ENCODE measurements around the gene KCTD6.

KCTD6 gene

GRCh38 chr3:58474967-58475578, 16.8 kb upstream of the KCTD6 start:
- ATAC-seq (ENCODE audit: low read depth) = no peak
- H3K27me3 ChIP-seq (ENCODE audit: insufficient read depth, poor library complexity, severe bottlenecking) = no peaks in the 10 kb centered on the region
- no peaks in the 10 kb centered on the region for H3K9me3 ChIP-seq (ENCODE audit: severe bottlenecking)
- no peak overlapping the region for H3K27ac ChIP-seq (ENCODE audit: poor library complexity, severe bottlenecking)
- H3K36me3 ChIP-seq (ENCODE audit: low read depth) = no peaks in the 10 kb centered on the region
- peaks cover 15% of the 10 kb centered on the region for H3K4me1 ChIP-seq (ENCODE audit: insufficient read depth, poor library complexity, severe bottlenecking)
- no peak for DNase-seq (ENCODE audit: low spot score)
- TF ChIP-seq, protein P1, sequence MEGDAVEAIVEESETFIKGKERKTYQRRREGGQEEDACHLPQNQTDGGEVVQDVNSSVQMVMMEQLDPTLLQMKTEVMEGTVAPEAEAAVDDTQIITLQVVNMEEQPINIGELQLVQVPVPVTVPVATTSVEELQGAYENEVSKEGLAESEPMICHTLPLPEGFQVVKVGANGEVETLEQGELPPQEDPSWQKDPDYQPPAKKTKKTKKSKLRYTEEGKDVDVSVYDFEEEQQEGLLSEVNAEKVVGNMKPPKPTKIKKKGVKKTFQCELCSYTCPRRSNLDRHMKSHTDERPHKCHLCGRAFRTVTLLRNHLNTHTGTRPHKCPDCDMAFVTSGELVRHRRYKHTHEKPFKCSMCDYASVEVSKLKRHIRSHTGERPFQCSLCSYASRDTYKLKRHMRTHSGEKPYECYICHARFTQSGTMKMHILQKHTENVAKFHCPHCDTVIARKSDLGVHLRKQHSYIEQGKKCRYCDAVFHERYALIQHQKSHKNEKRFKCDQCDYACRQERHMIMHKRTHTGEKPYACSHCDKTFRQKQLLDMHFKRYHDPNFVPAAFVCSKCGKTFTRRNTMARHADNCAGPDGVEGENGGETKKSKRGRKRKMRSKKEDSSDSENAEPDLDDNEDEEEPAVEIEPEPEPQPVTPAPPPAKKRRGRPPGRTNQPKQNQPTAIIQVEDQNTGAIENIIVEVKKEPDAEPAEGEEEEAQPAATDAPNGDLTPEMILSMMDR (IDR thresholded peaks at IDR 0.05; ENCODE audit: poor library complexity, severe bottlenecking) = no peak
- H3K4me3 ChIP-seq (ENCODE audit: severe bottlenecking) = no peak overlapping the region

DNA sequence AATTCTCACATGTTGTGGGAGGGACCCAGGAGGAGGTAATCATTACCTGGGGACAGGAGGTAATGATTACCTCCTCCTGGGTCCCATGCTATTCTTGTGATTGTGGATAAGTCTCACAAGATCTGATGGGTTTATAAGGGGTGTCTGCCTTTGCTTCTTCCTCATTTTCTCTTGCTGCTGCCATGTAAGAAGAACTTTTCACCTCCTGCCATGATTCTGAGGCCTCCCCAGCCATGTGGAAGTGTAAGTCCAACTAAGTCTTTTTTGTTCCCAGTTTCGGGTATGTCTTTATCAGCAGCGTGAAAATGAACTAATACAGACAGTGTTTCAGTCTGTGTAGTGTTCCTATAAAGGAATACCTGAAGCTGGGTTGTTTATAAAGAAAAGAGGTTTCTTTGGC, 13.1 kb upstream of the KCTD6 start:
- Histone ChIP-seq H3K27ac (ENCODE audit: poor library complexity, severe bottlenecking) (no peak overlapping the region), H3K27me3 (ENCODE audit: insufficient read depth, poor library complexity, severe bottlenecking) (no peaks in the 10 kb centered on the region), H3K4me3 (ENCODE audit: severe bottlenecking) (no peak overlapping the region), H3K36me3 (ENCODE audit: low read depth) (no peaks in the 10 kb centered on the region), H3K9me3 (ENCODE audit: severe bottlenecking) (no peaks in the 10 kb centered on the region), H3K4me1 (ENCODE audit: insufficient read depth, poor library complexity, severe bottlenecking) (no peaks in the 10 kb centered on the region)
- TF ChIP-seq, protein P1 (IDR thresholded peaks at IDR 0.05; ENCODE audit: poor library complexity, severe bottlenecking) = no peak
- ATAC-seq (ENCODE audit: low read depth) (no peak), DNase-seq (ENCODE audit: low spot score) (no peak)

- no peak for DNase-seq (ENCODE audit: low spot score)
- H3K9me3 ChIP-seq (ENCODE audit: severe bottlenecking) = no peaks in the 10 kb centered on the region
- no peaks in the 10 kb centered on the region for H3K27me3 ChIP-seq (ENCODE audit: insufficient read depth, poor library complexity, severe bottlenecking)
- H3K4me3 ChIP-seq (ENCODE audit: severe bottlenecking) = no peak overlapping the region
- no peaks in the 10 kb centered on the region for H3K36me3 ChIP-seq (ENCODE audit: low read depth)
- TF ChIP-seq, protein P1 (IDR thresholded peaks at IDR 0.05; ENCODE audit: poor library complexity, severe bottlenecking) = no peak
- no peak for ATAC-seq (ENCODE audit: low read depth)
- no peaks in the 10 kb centered on the region for H3K4me1 ChIP-seq (ENCODE audit: insufficient read depth, poor library complexity, severe bottlenecking)
- H3K27ac ChIP-seq (ENCODE audit: poor library complexity, severe bottlenecking) = no peak overlapping the region
These were observed 11.6 kb upstream of the KCTD6 start for GRCh38 chr3:58480309-58480708.

- TF ChIP-seq, protein P1 (IDR thresholded peaks at IDR 0.05; ENCODE audit: poor library complexity, severe bottlenecking) = no peak
- no peak for ATAC-seq (ENCODE audit: low read depth)
- Histone ChIP-seq H3K36me3 (ENCODE audit: low read depth) (no peaks in the 10 kb centered on the region), H3K27ac (ENCODE audit: poor library complexity, severe bottlenecking) (no peak overlapping the region), H3K4me3 (ENCODE audit: severe bottlenecking) (no peak overlapping the region), H3K4me1 (ENCODE audit: insufficient read depth, poor library complexity, severe bottlenecking) (peaks cover 5% of the 10 kb centered on the region), H3K9me3 (ENCODE audit: severe bottlenecking) (no peaks in the 10 kb centered on the region), H3K27me3 (ENCODE audit: insufficient read depth, poor library complexity, severe bottlenecking) (no peaks in the 10 kb centered on the region)
- no peak for DNase-seq (ENCODE audit: low spot score)
These were observed 8.8 kb upstream of the KCTD6 start for GRCh38 chr3:58482917-58483636.

Data from RWPE2 (cell line).